Peyer's patch (tissue), 4 donors: Measurements from ENCODE around the gene PTH2. TPM values are rescaled to one million over a fixed set of nuclear protein-coding genes. Genes with fewer than 3 reads are reported as not detected.

Experiments used
- DNase-seq, 3 donors: peaks; one replicate each; pipeline ENCODE4 v3.0.0-alpha.2; 2017 to 2019
- H3K27ac ChIP-seq, 4 donors: fragments of 200-600 bp; sonication (generic); one replicate each; pipeline ENCODE4 v1.5.1; 2016 to 2019
- H3K27me3 ChIP-seq, 2 donors: fragments of 200-600 bp; sonication (generic); one replicate each; pipeline ENCODE4 v1.5.1; 2019
- H3K36me3 ChIP-seq, 3 donors: fragments of 200-600 bp; sonication (generic); one replicate each; pipeline ENCODE4 v1.5.1; 2016 to 2019
- H3K4me1 ChIP-seq, 4 donors: fragments of 200-600 bp; sonication (generic); one replicate each; pipeline ENCODE4 v1.5.1; 2016 to 2019
- H3K4me3 ChIP-seq, 4 donors: fragments of 200-600 bp; sonication (generic); 1 replicate in 3 of 4; 2 replicates in 1 of 4; pipeline ENCODE4 v1.5.1; 2016 to 2019; ENCODE audit warnings: mild to moderate bottlenecking in 1 of 4
- H3K9me3 ChIP-seq, 4 donors: fragments of 200-600 bp; sonication (generic); one replicate each; pipeline ENCODE4 v1.5.1; 2016 to 2019; ENCODE audit warnings: mild to moderate bottlenecking in 1 of 4
- POLR2A ChIP-seq, 2 donors: fragments of 450-650 bp; IDR thresholded peaks; one replicate each; pipeline ENCODE4 v1.5.1; 2017; ENCODE audit warnings: antibody characterized with exemption in 2 of 2, mild to moderate bottlenecking in 2 of 2, moderate library complexity in 2 of 2
- total RNA-seq, 4 donors: library from RNA; depleted of rRNA; stranded (reverse); fragments of >200 nt; gene quantifications; one replicate each; pipeline ENCODE4 v1.1.0, GENCODE V29; 2016
- TF ChIP-seq, protein P1 (sequence below), 6 experiments: fragments of 450-650 bp in 4 of 6; fragments of 200-600 bp in 2 of 6; sonication (generic) in 1 of 6; IDR thresholded peaks; one replicate each; pipeline ENCODE4 v1.5.1; 2017 to 2019; ENCODE audit warnings: antibody characterized with exemption in 6 of 6, mild to moderate bottlenecking in 3 of 6, moderate library complexity in 1 of 6

The PTH2 gene
- total RNA-seq, 4 donors from 2014 or later, result not detected

- H3K9me3 ChIP-seq, result peaks cover 0 to 4% (median 0%) of the 10 kb centered on the region in 4 donors
- no peak for TF ChIP-seq POLR2A (IDR thresholded peaks at IDR 0.05)
- TF ChIP-seq, protein P1, sequence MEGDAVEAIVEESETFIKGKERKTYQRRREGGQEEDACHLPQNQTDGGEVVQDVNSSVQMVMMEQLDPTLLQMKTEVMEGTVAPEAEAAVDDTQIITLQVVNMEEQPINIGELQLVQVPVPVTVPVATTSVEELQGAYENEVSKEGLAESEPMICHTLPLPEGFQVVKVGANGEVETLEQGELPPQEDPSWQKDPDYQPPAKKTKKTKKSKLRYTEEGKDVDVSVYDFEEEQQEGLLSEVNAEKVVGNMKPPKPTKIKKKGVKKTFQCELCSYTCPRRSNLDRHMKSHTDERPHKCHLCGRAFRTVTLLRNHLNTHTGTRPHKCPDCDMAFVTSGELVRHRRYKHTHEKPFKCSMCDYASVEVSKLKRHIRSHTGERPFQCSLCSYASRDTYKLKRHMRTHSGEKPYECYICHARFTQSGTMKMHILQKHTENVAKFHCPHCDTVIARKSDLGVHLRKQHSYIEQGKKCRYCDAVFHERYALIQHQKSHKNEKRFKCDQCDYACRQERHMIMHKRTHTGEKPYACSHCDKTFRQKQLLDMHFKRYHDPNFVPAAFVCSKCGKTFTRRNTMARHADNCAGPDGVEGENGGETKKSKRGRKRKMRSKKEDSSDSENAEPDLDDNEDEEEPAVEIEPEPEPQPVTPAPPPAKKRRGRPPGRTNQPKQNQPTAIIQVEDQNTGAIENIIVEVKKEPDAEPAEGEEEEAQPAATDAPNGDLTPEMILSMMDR (IDR thresholded peaks at IDR 0.05), result no peak
- no peak overlapping the region for H3K27ac ChIP-seq
- peaks cover 0 to 8% (median 0%) of the 10 kb centered on the region in 4 donors for H3K4me1 ChIP-seq
- H3K27me3 ChIP-seq, result peaks cover 0 to 73% of the 10 kb centered on the region in 2 donors
- DNase-seq, result no peak
- H3K4me3 ChIP-seq, result no peak overlapping the region
- no peaks in the 10 kb centered on the region for H3K36me3 ChIP-seq
These were observed 14.0 kb upstream of the PTH2 start for GRCh38 chr19:49437231-49437630.

- Histone ChIP-seq H3K27me3 (peaks cover 0 to 73% of the 10 kb centered on the region in 2 donors), H3K36me3 (no peaks in the 10 kb centered on the region)
These were observed 13.3 kb upstream of the PTH2 start for GRCh38 chr19:49436381-49437017.

GRCh38 chr19:49435670-49436069 lies 12.4 kb upstream of the PTH2 start:
- H3K4me3 ChIP-seq, result no peak overlapping the region
- TF ChIP-seq POLR2A (IDR thresholded peaks at IDR 0.05), result no peak
- TF ChIP-seq, protein P1 (IDR thresholded peaks at IDR 0.05), result no peak
- peaks cover 0 to 4% (median 0%) of the 10 kb centered on the region in 4 donors for H3K9me3 ChIP-seq
- peaks cover 0 to 73% of the 10 kb centered on the region in 2 donors for H3K27me3 ChIP-seq
- no peaks in the 10 kb centered on the region for H3K36me3 ChIP-seq
- DNase-seq, result no peak
- H3K27ac ChIP-seq, result no peak overlapping the region
- H3K4me1 ChIP-seq, result no peaks in the 10 kb centered on the region

More at GRCh38 chr19:49436381-49437017, 13.3 kb upstream of the PTH2 start:
- peak in 1 of 3 donors; percentile 39 for DNase-seq
- TF ChIP-seq, protein P1 (IDR thresholded peaks at IDR 0.05), result no peak
- TF ChIP-seq POLR2A (IDR thresholded peaks at IDR 0.05), result no peak
- H3K4me3 ChIP-seq, result no peak overlapping the region
- peaks cover 0 to 6% (median 0%) of the 10 kb centered on the region in 4 donors for H3K4me1 ChIP-seq
- no peak overlapping the region for H3K27ac ChIP-seq
- peaks cover 0 to 4% (median 0%) of the 10 kb centered on the region in 4 donors for H3K9me3 ChIP-seq

GRCh38 chr19:49434907-49435583 lies 11.8 kb upstream of the PTH2 start:
- DNase-seq, result no peak
- Histone ChIP-seq H3K36me3 (no peaks in the 10 kb centered on the region), H3K27me3 (peaks cover 0 to 73% of the 10 kb centered on the region in 2 donors), H3K4me3 (no peak overlapping the region), H3K27ac (no peak overlapping the region), H3K4me1 (no peaks in the 10 kb centered on the region), H3K9me3 (peaks cover 0 to 4% (median 0%) of the 10 kb centered on the region in 4 donors)
- no peak for TF ChIP-seq POLR2A (IDR thresholded peaks at IDR 0.05)
- TF ChIP-seq, protein P1 (IDR thresholded peaks at IDR 0.05), result no peak

DNA sequence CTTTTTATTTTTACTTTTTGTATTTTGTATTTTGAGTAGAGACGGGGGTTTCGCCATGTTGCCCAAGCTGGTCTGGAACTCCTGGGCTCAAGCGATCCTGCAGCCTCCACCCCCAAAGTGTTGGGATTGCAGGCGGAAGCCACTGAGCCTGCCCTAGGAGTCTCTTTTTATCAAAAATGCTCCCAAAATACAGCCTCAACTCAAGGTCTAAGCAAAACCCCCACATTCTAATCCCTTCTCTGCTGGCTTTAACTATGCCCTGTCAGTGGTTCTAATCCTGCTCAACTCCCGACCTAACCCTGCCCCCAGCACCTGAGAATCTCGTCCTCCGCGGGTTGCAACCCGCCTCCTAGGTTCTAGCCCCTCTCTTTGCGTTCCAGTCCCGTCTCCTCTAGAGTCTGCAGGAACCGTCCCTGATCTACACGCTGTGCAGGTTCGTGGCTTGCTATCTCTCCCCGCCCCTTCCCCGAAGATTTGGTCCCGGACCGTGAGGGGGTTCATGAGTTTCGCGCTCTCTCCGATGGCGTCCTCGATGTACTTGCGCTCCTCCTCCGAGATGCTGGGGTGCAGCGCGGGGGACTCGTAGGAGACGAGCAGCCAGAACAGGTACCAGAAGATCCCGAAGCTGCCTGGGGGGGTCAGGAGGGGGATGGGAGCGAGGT lies 10.1 kb upstream of the PTH2 start:
- Histone ChIP-seq H3K4me3 (no peak overlapping the region), H3K36me3 (no peaks in the 10 kb centered on the region), H3K4me1 (peaks cover 0 to 4% (median 2%) of the 10 kb centered on the region in 4 donors), H3K9me3 (peaks cover 0 to 4% (median 0%) of the 10 kb centered on the region in 4 donors), H3K27ac (no peak overlapping the region), H3K27me3 (peaks cover 0 to 73% of the 10 kb centered on the region in 2 donors)
- DNase-seq, result no peak
- TF ChIP-seq, protein P1 (IDR thresholded peaks at IDR 0.05), result no peak
- no peak for TF ChIP-seq POLR2A (IDR thresholded peaks at IDR 0.05)
